B cell (primary cell): ENCODE measurements around the gene TKTL2. TPM values are rescaled to one million over a fixed set of nuclear protein-coding genes. Genes with fewer than 3 reads are reported as not detected.
A peak's percentile ranks its signal among the peaks of the same experiment; 100 is the strongest.

Experiments
- ATAC-seq: fragments of 200-7000 bp; cut with Tn5 transposase; one replicate; pipeline ENCODE4 v1.10.0; 2021; ENCODE audit warnings: low read depth, mild to moderate bottlenecking, moderate number of reproducible peaks, moderate library complexity
- CTCF ChIA-PET: fragments of 350-600 bp; sonication (Branson Sonifier 250); formaldehyde crosslinking; loops from one replicate; lab custom pipeline; 2021; ENCODE audit warnings: antibody characterized with exemption, inconsistent platforms; lab: Charles Lee
- POLR2A ChIA-PET: fragments of 350-600 bp; sonication (Branson Sonifier 250); formaldehyde crosslinking; loops from one replicate; lab custom pipeline; 2021; ENCODE audit warnings: antibody characterized with exemption; lab: Charles Lee
- DNase-seq: peaks from one replicate; pipeline ENCODE4 v3.0.0; 2013
- H2AFZ ChIP-seq: 2 replicates; pipeline ENCODE4 v1.6.1; 2012; ENCODE audit warnings: mild to moderate bottlenecking, low read depth, low read length; ENCODE audit not compliant: insufficient read depth, poor library complexity, severe bottlenecking
- H3K27ac ChIP-seq, 2 donors: 1 replicate in 1 of 2; 2 replicates in 1 of 2; pipeline ENCODE4 v1.5.1; 2012 to 2013; ENCODE audit warnings: low read length in 2 of 2, mild to moderate bottlenecking in 2 of 2, moderate library complexity in 1 of 2
- H3K27me3 ChIP-seq, 4 experiments: fragments of 200-600 bp in 1 of 4; sonication (generic) in 1 of 4; replicated peaks in 1 of 4; 1 replicate in 2 of 4; 2 replicates in 2 of 4; pipeline versions ENCODE4 v1.6.1 to v1.7.0; 2013 to 2016; ENCODE audit warnings: low read length in 3 of 4, mild to moderate bottlenecking in 2 of 4, mixed read lengths in 1 of 4, moderate library complexity in 1 of 4; ENCODE audit not compliant: insufficient read depth in 4 of 4, control insufficient read depth in 3 of 4; ENCODE audit errors: control extremely low read depth in 1 of 4
- H3K36me3 ChIP-seq, 2 experiments: replicated peaks in 1 of 2; 1 replicate in 1 of 2; 2 replicates in 1 of 2; pipeline versions ENCODE4 v1.6.1 to v1.7.1; 2013; ENCODE audit warnings: low read length in 1 of 2; ENCODE audit not compliant: insufficient read depth in 2 of 2, control insufficient read depth in 1 of 2; ENCODE audit errors: control extremely low read depth in 1 of 2, extremely low read depth in 1 of 2
- H3K4me1 ChIP-seq, 2 donors: fragments of 200-600 bp in 1 of 2; sonication (generic) in 1 of 2; 1 replicate in 1 of 2; 2 replicates in 1 of 2; pipeline versions ENCODE4 v1.5.1 to v1.6.1; 2013 to 2017; ENCODE audit warnings: low read length in 2 of 2; ENCODE audit not compliant: control insufficient read depth in 2 of 2, insufficient read depth in 2 of 2
- H3K4me2 ChIP-seq: replicated peaks from 2 replicates; pipeline ENCODE3; 2012; ENCODE audit warnings: mild to moderate bottlenecking, low read depth, low read length; ENCODE audit not compliant: poor library complexity, severe bottlenecking
- H3K4me3 ChIP-seq, 5 experiments: fragments of 200-600 bp in 1 of 5; sonication (generic) in 1 of 5; 1 replicate in 3 of 5; 2 replicates in 2 of 5; pipeline versions ENCODE4 v1.5.1 to v1.7.0; 2011 to 2016; ENCODE audit warnings: low read length in 4 of 5, mild to moderate bottlenecking in 4 of 5, low read depth in 2 of 5, control low read depth in 1 of 5, moderate library complexity in 1 of 5; ENCODE audit not compliant: insufficient read depth in 1 of 5; ENCODE audit errors: control extremely low read depth in 1 of 5, extremely low read depth in 1 of 5
- H3K79me2 ChIP-seq: fragments of 200-600 bp; sonication (generic); one replicate; pipeline ENCODE4 v1.6.0; 2016; ENCODE audit warnings: low read length; ENCODE audit not compliant: control insufficient read depth, insufficient read depth
- H3K9ac ChIP-seq: fragments of 200-600 bp; sonication (generic); 2 replicates; pipeline ENCODE4 v1.6.1; 2017; ENCODE audit warnings: mild to moderate bottlenecking, low read length, moderate library complexity
- H3K9me3 ChIP-seq, 3 donors: one replicate each; pipeline versions ENCODE4 v1.6.1 to v1.7.1; 2013; ENCODE audit warnings: low read length in 2 of 3; ENCODE audit not compliant: control insufficient read depth in 2 of 3, insufficient read depth in 1 of 3; ENCODE audit errors: control extremely low read depth in 1 of 3
- H4K20me1 ChIP-seq: 2 replicates; pipeline ENCODE4 v1.6.0; 2012; ENCODE audit warnings: mild to moderate bottlenecking, low read length; ENCODE audit not compliant: insufficient read depth, control insufficient read depth, poor library complexity, severe bottlenecking
- H3K27ac Mint-ChIP-seq: one replicate; pipeline ENCODE4 v1.8.0; 2021; ENCODE audit warnings: mixed read lengths
- H3K27me3 Mint-ChIP-seq: one replicate; pipeline ENCODE4 v1.8.0; 2021; ENCODE audit warnings: mixed read lengths
- H3K4me1 Mint-ChIP-seq: one replicate; pipeline ENCODE4 v1.8.0; 2021; ENCODE audit warnings: mixed read lengths
- H3K4me3 Mint-ChIP-seq: one replicate; pipeline ENCODE4 v1.8.0; 2021; ENCODE audit warnings: mixed read lengths
- H3K9me3 Mint-ChIP-seq: one replicate; pipeline ENCODE4 v1.8.0; 2022; ENCODE audit warnings: mixed read lengths; ENCODE audit not compliant: insufficient read depth
- EZH2 ChIP-seq: IDR thresholded peaks from 2 replicates; pipeline ENCODE4 v1.6.1; 2012; ENCODE audit warnings: borderline replicate concordance, low read depth, mild to moderate bottlenecking, moderate library complexity, low read length; ENCODE audit not compliant: insufficient read depth, poor library complexity, severe bottlenecking
- WGBS: methylation state at CpG from one replicate; pipeline ENCODE4 v1.1.5; 2013; ENCODE audit warnings: missing lambda C conversion rate; ENCODE audit not compliant: insufficient coverage; 5-methylcytosine and 5-hydroxymethylcytosine counted together
- intact Hi-C: fragments of 100-400 bp; cut with micrococcal nuclease; formaldehyde crosslinking; loops from one replicate; pipeline ENCODE4 v1.10.0; 2022
- polyA plus RNA-seq: library from polyadenylated mRNA; depleted of rRNA; stranded (reverse); fragments of >200 nt; gene quantifications from 2 replicates; pipeline ENCODE4 v1.2.3, GENCODE V29; 2012
- total RNA-seq, 2 donors: library from RNA; stranded (reverse); fragments of 120-200 nt in 1 of 2; gene quantifications; 1 replicate in 1 of 2; 2 replicates in 1 of 2; pipeline versions ENCODE4 v1.2.3 to v1.2.4, GENCODE V29; 2013 to 2022
- TF ChIP-seq, protein P1 (sequence below): fragments of 200-600 bp; IDR thresholded peaks from one replicate; pipeline ENCODE4 v1.8.0; 2022; ENCODE audit warnings: antibody characterized with exemption, mild to moderate bottlenecking

The TKTL2 gene
- total and polyA plus RNA-seq, 2 donors (not counting 1 experiment from before 2014, with no cell fraction given) = 0.16 to 0.27 TPM

GRCh38 chr4:163495900-163496299, 22.3 kb upstream of the TKTL2 start:
- DNase-seq (peak; percentile 70), ATAC-seq (peak; percentile 29)
- Mint-ChIP-seq H3K27ac (peak overlapping the region; percentile 92), H3K4me3 (peak overlapping the region; percentile 95), H3K27me3 (no peaks in the 10 kb centered on the region), H3K9me3 (no peaks in the 10 kb centered on the region), H3K4me1 (peaks cover 46% of the 10 kb centered on the region)
- H3K36me3 ChIP-seq = peaks cover 0 to 3% of the 10 kb centered on the region in 2 experiments
- H3K9ac ChIP-seq = peak overlapping the region; percentile 78
- peak overlapping the region; percentile 81 for H3K4me2 ChIP-seq
- 0% methylated on average over 1 of the region's 1 CpG for WGBS
- peaks cover 21 to 28% of the 10 kb centered on the region in 2 donors for H3K4me1 ChIP-seq
- ChIA-PET CTCF (interaction anchor here (0.7 to 1.6 kb wide), 8 partner anchors 11 to 330 kb away, joined by 3 to 5 read pairs (median 3); no protein-coding TSS in a partner anchor), POLR2A (no interaction called here)
- peak overlapping the region; percentile 27 for H2AFZ ChIP-seq
- H3K4me3 ChIP-seq = peak overlapping the region in 4 of 5 experiments; percentile 11 to 97 (median 50)
- no peak for TF ChIP-seq EZH2
- TF ChIP-seq, protein P1, sequence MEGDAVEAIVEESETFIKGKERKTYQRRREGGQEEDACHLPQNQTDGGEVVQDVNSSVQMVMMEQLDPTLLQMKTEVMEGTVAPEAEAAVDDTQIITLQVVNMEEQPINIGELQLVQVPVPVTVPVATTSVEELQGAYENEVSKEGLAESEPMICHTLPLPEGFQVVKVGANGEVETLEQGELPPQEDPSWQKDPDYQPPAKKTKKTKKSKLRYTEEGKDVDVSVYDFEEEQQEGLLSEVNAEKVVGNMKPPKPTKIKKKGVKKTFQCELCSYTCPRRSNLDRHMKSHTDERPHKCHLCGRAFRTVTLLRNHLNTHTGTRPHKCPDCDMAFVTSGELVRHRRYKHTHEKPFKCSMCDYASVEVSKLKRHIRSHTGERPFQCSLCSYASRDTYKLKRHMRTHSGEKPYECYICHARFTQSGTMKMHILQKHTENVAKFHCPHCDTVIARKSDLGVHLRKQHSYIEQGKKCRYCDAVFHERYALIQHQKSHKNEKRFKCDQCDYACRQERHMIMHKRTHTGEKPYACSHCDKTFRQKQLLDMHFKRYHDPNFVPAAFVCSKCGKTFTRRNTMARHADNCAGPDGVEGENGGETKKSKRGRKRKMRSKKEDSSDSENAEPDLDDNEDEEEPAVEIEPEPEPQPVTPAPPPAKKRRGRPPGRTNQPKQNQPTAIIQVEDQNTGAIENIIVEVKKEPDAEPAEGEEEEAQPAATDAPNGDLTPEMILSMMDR = no peak
- peaks cover 10% of the 10 kb centered on the region for H4K20me1 ChIP-seq
- no peaks in the 10 kb centered on the region for H3K9me3 ChIP-seq
- H3K27me3 ChIP-seq = no peaks in the 10 kb centered on the region
- peaks cover 67% of the 10 kb centered on the region for H3K79me2 ChIP-seq
- intact Hi-C loops = loop anchor here (2.0 to 5.0 kb wide), 5 partner anchors 17 to 1616 kb away; partner anchors contain the start of gene TMEM192
- H3K27ac ChIP-seq = peak overlapping the region; percentile 28 to 63
